GM18502 (cell line): ENCODE results near the gene DMD.

ENCODE experiments used
- ATAC-seq: cut with Tn5 transposase; IDR thresholded peaks from one replicate; pipeline ENCODE4 v1.9.1; 2021; ENCODE audit warnings: mild to moderate bottlenecking; ENCODE audit not compliant: unreplicated experiment, poor library complexity

DMD gene

DNA sequence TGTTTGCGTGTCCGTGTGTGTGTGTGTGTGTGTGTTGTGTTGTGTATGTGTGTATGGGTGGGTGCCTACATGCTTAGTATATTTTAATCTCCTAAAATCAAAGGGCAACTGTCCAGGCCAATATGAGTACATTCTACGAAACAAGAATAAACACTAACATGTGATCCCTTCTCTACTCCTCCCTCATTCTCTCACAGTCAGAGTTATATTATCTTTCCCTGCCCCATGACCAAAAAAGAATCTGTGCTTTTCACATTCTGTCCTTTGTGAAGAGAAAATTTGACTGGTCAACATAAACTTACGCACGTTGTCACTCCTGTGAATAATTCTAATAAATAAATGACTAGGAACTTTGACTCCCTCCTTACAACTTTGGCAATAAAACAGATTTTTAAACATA is 532.9 kb downstream of the DMD start:
- ATAC-seq, result no peak

- ATAC-seq, result no peak
Measured at GRCh38 chrX:32673193-32673592, 538.2 kb downstream of the DMD start.

GRCh38 chrX:32662516-32662915 is 548.8 kb downstream of the DMD start:
- no peak for ATAC-seq

- ATAC-seq, result no peak
Measured at GRCh38 chrX:32644476-32645245, 566.7 kb downstream of the DMD start.

DNA sequence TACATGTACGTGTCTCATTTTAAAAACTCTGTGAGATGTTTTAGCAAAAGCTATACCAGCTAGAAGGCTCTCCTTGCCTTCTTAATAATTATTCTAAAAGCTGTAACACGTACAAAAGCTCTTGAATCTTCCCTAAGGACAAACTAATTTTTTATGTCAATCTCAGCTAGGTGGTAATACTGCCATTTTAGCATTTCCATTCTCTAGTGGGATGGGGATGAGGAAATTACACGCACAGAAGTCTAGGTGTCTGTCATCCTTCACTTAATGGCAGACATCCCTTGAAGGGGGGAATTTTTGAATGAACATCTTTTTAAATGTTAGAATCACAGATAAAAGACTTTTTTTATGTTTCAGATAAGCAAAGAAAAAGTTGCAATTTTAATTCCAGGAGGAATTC is 569.1 kb downstream of the DMD start:
- no peak for ATAC-seq

GRCh38 chrX:32618154-32618553 is 593.2 kb downstream of the DMD start:
- ATAC-seq, result no peak

DNA sequence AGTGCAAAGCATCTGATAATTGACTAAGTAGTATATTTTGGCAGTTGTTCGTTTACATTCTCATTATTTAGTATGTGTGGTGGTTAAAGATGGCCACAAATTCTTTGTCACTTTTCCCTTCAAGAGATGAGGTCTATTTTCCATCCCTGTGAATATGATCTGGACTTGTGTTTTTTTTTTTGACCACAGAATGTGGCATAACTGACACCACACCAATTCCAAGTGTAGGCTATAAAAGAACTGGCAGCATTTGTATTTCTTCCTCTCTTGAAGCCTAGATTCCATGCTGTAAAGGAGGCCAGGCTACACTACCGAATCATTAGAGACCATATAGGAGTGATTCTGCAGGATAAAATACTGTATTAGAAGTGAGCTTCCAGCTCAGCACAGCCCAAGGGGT is 596.6 kb downstream of the DMD start:
- ATAC-seq, result no peak

- no peak for ATAC-seq
Measured at GRCh38 chrX:32599156-32599555, 612.2 kb downstream of the DMD start.

GRCh38 chrX:32598707-32599106 is 612.6 kb downstream of the DMD start:
- ATAC-seq, result no peak

- no peak for ATAC-seq
Measured at GRCh38 chrX:32597777-32598176, 613.6 kb downstream of the DMD start.

GRCh38 chrX:32592786-32593185 is 618.6 kb downstream of the DMD start:
- ATAC-seq, result no peak

- ATAC-seq, result no peak
Measured at GRCh38 chrX:32591589-32591988, 619.8 kb downstream of the DMD start.

GRCh38 chrX:32582729-32583128 is 628.6 kb downstream of the DMD start:
- no peak for ATAC-seq

- ATAC-seq, result no peak
Measured at GRCh38 chrX:32576885-32577284, 634.5 kb downstream of the DMD start.

- no peak for ATAC-seq
Measured at GRCh38 chrX:32572644-32573043, 638.7 kb downstream of the DMD start.

GRCh38 chrX:32571579-32571978 is 639.8 kb downstream of the DMD start:
- ATAC-seq, result no peak

DNA sequence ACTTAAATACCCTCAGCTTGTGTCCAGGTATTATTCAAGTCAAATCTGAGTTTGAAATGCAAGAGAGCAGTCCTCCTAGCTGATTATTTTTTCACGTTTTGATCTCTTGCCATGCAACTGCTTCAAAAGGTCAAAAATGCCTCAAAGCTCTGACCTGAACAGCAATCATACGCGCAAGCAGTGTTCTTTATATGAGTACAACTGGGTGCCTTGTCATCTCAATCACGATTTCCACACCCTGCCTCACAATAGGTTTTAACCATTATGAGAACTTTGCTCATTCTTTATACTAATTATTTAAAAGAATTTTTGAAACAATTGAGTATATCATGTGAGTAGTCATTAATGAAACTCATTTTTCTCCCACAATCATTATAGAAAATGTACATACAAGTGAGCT is 649.1 kb downstream of the DMD start:
- ATAC-seq, result no peak

DNA sequence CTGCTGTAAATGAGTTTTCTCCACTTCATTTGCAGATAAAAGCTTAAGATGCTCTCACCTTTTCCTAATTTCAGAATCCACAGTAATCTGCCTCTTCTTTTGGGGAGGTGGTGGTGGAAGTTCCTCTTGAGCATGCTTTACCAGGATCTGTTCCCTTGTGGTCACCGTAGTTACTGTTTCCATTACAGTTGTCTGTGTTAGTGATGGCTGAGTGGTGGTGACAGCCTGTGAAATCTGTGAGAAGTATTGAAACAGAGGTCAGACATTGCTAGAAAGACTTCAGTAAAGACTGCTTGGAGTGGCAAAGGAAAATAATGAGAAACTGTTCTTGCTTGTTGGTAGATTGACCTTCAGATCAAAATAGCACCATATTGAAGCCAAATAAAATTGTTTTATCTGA is 666.2 kb downstream of the DMD start:
- ATAC-seq, result no peak

- no peak for ATAC-seq
Measured at GRCh38 chrX:32538554-32538953, 672.8 kb downstream of the DMD start.

DNA sequence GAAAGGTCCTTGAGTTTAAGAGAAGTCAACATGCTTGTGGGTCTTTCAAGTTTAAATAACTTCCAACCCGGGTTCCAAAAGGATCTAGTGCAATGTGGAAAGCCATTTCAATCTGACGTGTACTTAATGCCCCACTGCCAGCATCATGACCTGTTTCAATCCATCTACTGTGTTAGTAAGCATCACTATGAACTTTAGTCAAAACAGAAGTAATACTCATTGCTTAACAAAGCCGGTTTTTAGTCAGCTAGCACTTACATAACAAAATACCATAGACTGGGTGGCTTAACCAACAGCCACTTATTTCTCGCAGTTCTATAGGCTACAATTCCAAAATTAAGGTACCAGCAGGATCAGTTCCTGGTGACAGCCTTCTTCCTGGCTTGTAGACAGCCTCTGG is 677.5 kb downstream of the DMD start:
- ATAC-seq, result peak; percentile 89

- no peak for ATAC-seq
Measured at GRCh38 chrX:32532262-32532661, 679.1 kb downstream of the DMD start.

DNA sequence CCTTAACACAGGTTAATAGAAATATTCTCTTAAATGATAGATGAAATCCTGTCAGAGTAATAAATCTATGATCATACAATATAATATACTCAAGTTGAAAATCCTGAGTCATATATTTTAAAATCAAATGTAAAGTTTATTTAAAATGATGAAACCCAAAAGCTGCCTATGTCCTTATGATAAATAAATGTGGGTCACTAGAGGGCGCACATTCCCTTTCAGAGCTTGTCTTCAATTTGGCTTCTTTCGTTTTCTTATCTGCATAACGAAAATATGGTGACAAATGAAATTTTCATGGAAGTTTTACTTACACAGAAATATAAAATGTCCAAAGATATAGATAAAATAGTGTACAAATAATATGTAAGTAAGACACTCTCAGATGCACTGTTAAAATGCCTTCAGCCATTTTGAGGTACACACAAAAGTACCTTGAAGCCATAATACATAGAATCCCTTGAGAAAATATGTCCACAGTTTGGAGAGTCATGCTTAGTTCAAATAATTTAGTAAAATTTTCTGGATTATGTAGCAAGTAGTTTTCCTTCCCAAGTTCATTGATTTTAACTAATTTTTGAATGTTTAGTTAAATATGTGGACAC is 680.4 kb downstream of the DMD start:
- peak; percentile 48 for ATAC-seq
